Measurements from ENCODE around the gene SYNJ2. TPM values are rescaled to one million over a fixed set of nuclear protein-coding genes. Genes with fewer than 3 reads are reported as not detected.

The SYNJ2 gene
- total RNA-seq, 1 experiment from 2014 or later, result 45.0 TPM

GRCh38 chr6:157959451-157960227 is 22.0 kb upstream of the SYNJ2 start:
- Histone ChIP-seq H3K4me3 (ENCODE audit: low read depth, low read length) (no peak overlapping the region), H3K4me1 (peaks cover 9% of the 10 kb centered on the region), H3K9me3 (peaks cover 10% of the 10 kb centered on the region), H3K27me3 (replicated peaks; ENCODE audit: control insufficient read depth, insufficient read depth, low read length) (no peaks in the 10 kb centered on the region), H3K36me3 (ENCODE audit: control insufficient read depth, insufficient read depth, low read length) (no peaks in the 10 kb centered on the region)
- POLR2A ChIA-PET, result no interaction called here
- Mint-ChIP-seq H3K27me3 (ENCODE audit: insufficient read depth, unreplicated experiment) (no peaks in the 10 kb centered on the region), H3K9me3 (ENCODE audit: unreplicated experiment) (peaks cover 27% of the 10 kb centered on the region), H3K4me3 (ENCODE audit: unreplicated experiment) (no peak overlapping the region), H3K4me1 (ENCODE audit: low read depth, unreplicated experiment) (peaks cover 7% of the 10 kb centered on the region), H3K36me3 (ENCODE audit: insufficient read depth, unreplicated experiment) (peaks cover 10% of the 10 kb centered on the region), H3K27ac (ENCODE audit: unreplicated experiment) (no peak overlapping the region)
- BruUV-seq (replicated peaks), result no TSS peak
- CTCF ChIA-PET, result no interaction called here
- intact Hi-C loops (cut with micrococcal nuclease; ENCODE audit: unreplicated experiment), result loop anchor here (10.0 kb wide), 1 partner anchor 635 kb away; the partner anchor contains the start of gene TMEM242
- TF ChIP-seq, protein P1, sequence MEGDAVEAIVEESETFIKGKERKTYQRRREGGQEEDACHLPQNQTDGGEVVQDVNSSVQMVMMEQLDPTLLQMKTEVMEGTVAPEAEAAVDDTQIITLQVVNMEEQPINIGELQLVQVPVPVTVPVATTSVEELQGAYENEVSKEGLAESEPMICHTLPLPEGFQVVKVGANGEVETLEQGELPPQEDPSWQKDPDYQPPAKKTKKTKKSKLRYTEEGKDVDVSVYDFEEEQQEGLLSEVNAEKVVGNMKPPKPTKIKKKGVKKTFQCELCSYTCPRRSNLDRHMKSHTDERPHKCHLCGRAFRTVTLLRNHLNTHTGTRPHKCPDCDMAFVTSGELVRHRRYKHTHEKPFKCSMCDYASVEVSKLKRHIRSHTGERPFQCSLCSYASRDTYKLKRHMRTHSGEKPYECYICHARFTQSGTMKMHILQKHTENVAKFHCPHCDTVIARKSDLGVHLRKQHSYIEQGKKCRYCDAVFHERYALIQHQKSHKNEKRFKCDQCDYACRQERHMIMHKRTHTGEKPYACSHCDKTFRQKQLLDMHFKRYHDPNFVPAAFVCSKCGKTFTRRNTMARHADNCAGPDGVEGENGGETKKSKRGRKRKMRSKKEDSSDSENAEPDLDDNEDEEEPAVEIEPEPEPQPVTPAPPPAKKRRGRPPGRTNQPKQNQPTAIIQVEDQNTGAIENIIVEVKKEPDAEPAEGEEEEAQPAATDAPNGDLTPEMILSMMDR (IDR thresholded peaks at IDR 0.05; ENCODE audit: insufficient read depth in 1 of 2, low read depth in 1 of 2, low read length in 1 of 2, severe bottlenecking in 1 of 2, unreplicated experiment in 1 of 2), result no peak
- no peak for DNase-seq

DNA sequence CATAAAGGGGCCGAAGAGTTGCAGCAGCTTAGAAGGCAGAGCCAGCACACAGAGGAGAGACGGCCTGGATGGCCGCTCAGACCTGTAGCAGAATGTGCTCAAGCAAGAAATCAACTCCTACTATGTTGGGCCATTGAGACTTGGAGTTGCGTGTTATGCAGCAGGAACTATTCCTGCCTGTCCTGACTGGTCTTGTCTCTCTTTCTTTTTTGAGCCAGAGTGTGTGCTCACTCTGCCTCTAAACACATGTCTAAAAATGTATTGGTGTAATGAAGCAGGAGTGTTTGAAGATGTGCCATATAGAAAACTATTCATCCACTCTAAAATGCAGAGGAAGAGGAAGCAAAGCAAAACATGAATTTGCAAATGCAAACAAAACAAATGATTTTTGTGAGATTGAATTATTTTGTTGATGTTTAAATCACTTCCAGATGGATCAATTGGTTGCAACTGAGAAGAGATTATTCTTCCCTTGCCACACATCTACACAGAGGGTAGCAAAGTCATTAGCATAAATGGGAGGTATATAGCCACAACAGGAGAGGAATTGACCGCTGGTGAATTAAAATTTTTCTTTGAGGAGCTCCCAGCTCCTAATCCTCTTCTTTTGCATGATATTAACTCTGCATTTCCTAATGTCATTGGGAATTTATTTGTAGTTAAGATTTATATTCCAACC is 20.4 kb upstream of the SYNJ2 start:
- Histone ChIP-seq H3K4me1 (no peaks in the 10 kb centered on the region), H3K36me3 (ENCODE audit: control insufficient read depth, insufficient read depth, low read length) (no peaks in the 10 kb centered on the region), H3K27me3 (replicated peaks; ENCODE audit: control insufficient read depth, insufficient read depth, low read length) (no peaks in the 10 kb centered on the region), H3K4me3 (ENCODE audit: low read depth, low read length) (no peak overlapping the region), H3K9me3 (peaks cover 10% of the 10 kb centered on the region)
- intact Hi-C loops (cut with micrococcal nuclease; ENCODE audit: unreplicated experiment), result no loop called here
- CTCF ChIA-PET, result no interaction called here
- BruUV-seq (replicated peaks), result no TSS peak
- DNase-seq, result no peak
- Mint-ChIP-seq H3K4me1 (ENCODE audit: low read depth, unreplicated experiment) (no peaks in the 10 kb centered on the region), H3K27me3 (ENCODE audit: insufficient read depth, unreplicated experiment) (no peaks in the 10 kb centered on the region), H3K4me3 (ENCODE audit: unreplicated experiment) (no peak overlapping the region), H3K27ac (ENCODE audit: unreplicated experiment) (no peak overlapping the region), H3K9me3 (ENCODE audit: unreplicated experiment) (peaks cover 27% of the 10 kb centered on the region), H3K36me3 (ENCODE audit: insufficient read depth, unreplicated experiment) (peaks cover 4% of the 10 kb centered on the region)
- TF ChIP-seq, protein P1 (IDR thresholded peaks at IDR 0.05; ENCODE audit: insufficient read depth in 1 of 2, low read depth in 1 of 2, low read length in 1 of 2, severe bottlenecking in 1 of 2, unreplicated experiment in 1 of 2), result no peak
- POLR2A ChIA-PET, result no interaction called here

GRCh38 chr6:157961832-157962575 is 19.7 kb upstream of the SYNJ2 start:
- Histone ChIP-seq H3K36me3 (ENCODE audit: control insufficient read depth, insufficient read depth, low read length) (no peaks in the 10 kb centered on the region), H3K27me3 (replicated peaks; ENCODE audit: control insufficient read depth, insufficient read depth, low read length) (no peaks in the 10 kb centered on the region), H3K4me3 (ENCODE audit: low read depth, low read length) (no peak overlapping the region), H3K9me3 (peaks cover 10% of the 10 kb centered on the region), H3K4me1 (no peaks in the 10 kb centered on the region)
- ChIA-PET POLR2A (no interaction called here), CTCF (no interaction called here)
- intact Hi-C loops (cut with micrococcal nuclease; ENCODE audit: unreplicated experiment), result no loop called here
- H3K9me3 Mint-ChIP-seq (ENCODE audit: unreplicated experiment), result peaks cover 27% of the 10 kb centered on the region
- H3K4me1 Mint-ChIP-seq (ENCODE audit: low read depth, unreplicated experiment), result no peaks in the 10 kb centered on the region
- no TSS peak for BruUV-seq (replicated peaks)
- H3K27ac Mint-ChIP-seq (ENCODE audit: unreplicated experiment), result no peak overlapping the region
- no peak for DNase-seq
- H3K4me3 Mint-ChIP-seq (ENCODE audit: unreplicated experiment), result no peak overlapping the region
- H3K36me3 Mint-ChIP-seq (ENCODE audit: insufficient read depth, unreplicated experiment), result peaks cover 4% of the 10 kb centered on the region
- TF ChIP-seq, protein P1 (IDR thresholded peaks at IDR 0.05; ENCODE audit: insufficient read depth in 1 of 2, low read depth in 1 of 2, low read length in 1 of 2, severe bottlenecking in 1 of 2, unreplicated experiment in 1 of 2), result no peak
- H3K27me3 Mint-ChIP-seq (ENCODE audit: insufficient read depth, unreplicated experiment), result no peaks in the 10 kb centered on the region
